Measurements from ENCODE around the gene TRUB1. TPM values are rescaled to one million over a fixed set of nuclear protein-coding genes. Genes with fewer than 3 reads are reported as not detected.
"Not testable (repeated sequence)": the region's sequence is repeated elsewhere in the genome, so short reads cannot be mapped to it uniquely, and the experiment has no call there.

TRUB1 gene
- 26.6 and 31.0 TPM in 2 replicates for total RNA-seq

DNA sequence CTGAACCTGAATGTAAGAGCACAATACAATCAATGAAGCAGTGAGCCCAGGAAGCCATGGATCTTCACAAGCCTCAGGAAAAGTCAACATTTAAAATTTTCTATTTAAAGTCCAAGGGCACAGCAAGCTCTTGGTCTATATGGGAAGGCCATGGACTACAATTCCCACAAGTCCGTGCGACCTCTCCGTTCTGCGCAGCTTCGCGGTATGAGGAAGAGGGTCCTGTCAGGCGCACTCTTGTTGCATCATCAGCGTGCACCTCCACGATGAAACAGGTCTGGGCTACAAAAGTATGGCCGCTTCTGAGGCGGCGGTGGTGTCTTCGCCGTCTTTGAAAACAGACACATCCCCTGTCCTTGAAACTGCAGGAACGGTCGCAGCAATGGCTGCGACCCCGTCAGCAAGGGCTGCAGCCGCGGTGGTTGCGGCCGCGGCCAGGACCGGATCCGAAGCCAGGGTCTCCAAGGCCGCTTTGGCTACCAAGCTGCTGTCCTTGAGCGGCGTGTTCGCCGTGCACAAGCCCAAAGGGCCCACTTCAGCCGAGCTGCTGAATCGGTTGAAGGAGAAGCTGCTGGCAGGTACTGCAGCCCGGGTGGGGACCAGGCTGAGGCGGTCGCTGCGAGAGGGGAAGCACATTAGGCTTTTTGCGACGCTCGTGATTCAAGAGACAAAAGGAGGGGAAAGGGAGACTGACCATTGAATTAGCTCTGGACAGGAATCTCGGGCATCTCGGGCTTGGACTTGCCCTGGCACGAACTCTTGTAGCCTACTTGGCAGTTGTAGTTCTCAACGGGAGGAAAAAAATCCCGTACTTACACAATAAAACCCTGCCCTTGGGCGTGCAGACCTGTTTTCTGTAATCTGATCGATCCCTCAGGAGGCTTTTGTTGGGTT is at the start of gene TRUB1:
TSS of gene TRUB1 (plus strand) at position 234 of the 894 bp plus-strand sequence. CDS start at position 293, 59 bp downstream.
- Histone ChIP-seq H3K4me3 (ENCODE audit: low read depth, low read length) (peak within 1 kb of the TSS; percentile 73), H3K27me3 (ENCODE audit: control insufficient read depth, insufficient read depth, low read length) (no peaks in the 10 kb centered on the region), H3K36me3 (ENCODE audit: control insufficient read depth, insufficient read depth, low read length) (peaks cover 2% of the 10 kb centered on the region)
- FAIRE-seq (peak; percentile 64), DNase-seq (ENCODE audit: low read depth) (peak; percentile 95)
- TF ChIP-seq CTCF (IDR thresholded peaks at IDR 0.05; ENCODE audit: insufficient read depth, low read length, severe bottlenecking): no peak

DNA sequence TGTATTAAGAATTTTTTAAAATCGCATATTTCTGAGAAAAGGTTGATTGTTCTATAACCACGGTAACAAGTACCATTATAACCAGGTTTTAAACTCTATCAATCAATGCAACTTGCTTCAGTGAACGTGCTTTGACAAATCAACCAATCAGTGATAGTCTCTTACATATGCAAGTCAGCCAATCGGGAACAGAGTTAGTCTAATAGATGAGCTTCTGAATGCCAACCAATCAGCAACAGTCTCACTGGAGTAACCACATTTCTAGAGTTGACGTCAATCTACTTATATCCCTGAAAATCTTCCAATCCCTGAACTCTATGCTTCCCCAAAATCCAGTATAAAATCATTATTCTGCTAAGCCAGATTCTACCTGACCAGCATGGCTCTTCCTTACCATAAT is 44.7 kb upstream of the TRUB1 start:
- H3K27me3 ChIP-seq (ENCODE audit: control insufficient read depth, insufficient read depth, low read length): no peaks in the 10 kb centered on the region
- DNase-seq (ENCODE audit: low read depth) (no peak), FAIRE-seq (no peak)
- H3K36me3 ChIP-seq (ENCODE audit: control insufficient read depth, insufficient read depth, low read length): no peaks in the 10 kb centered on the region
- TF ChIP-seq CTCF (IDR thresholded peaks at IDR 0.05; ENCODE audit: insufficient read depth, low read length, severe bottlenecking): no peak
- H3K4me3 ChIP-seq (ENCODE audit: low read depth, low read length): no peak overlapping the region

DNA sequence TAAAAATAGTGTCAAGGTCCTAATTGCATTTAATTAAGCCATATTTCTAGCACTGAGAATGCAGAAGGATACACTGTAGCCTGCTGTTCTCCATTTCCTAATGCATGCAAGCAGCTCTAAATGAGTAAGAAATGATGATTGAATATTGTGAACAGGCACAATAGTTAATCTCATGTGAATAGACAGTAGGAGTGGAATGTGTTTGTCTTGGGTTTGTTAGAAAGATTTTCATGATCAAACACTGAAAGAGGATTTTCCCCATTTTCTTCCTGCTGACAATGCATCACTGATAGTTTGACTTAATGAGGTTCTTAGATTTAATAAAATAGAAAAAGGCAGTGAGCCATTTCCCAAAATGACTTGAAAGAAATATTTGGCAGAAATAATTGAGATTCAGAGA is 43.1 kb upstream of the TRUB1 start:
- no peaks in the 10 kb centered on the region for H3K36me3 ChIP-seq (ENCODE audit: control insufficient read depth, insufficient read depth, low read length)
- no peak overlapping the region for H3K4me3 ChIP-seq (ENCODE audit: low read depth, low read length)
- no peak for TF ChIP-seq CTCF (IDR thresholded peaks at IDR 0.05; ENCODE audit: insufficient read depth, low read length, severe bottlenecking)
- H3K27me3 ChIP-seq (ENCODE audit: control insufficient read depth, insufficient read depth, low read length): no peaks in the 10 kb centered on the region
- DNase-seq (ENCODE audit: low read depth) (no peak), FAIRE-seq (no peak)

DNA sequence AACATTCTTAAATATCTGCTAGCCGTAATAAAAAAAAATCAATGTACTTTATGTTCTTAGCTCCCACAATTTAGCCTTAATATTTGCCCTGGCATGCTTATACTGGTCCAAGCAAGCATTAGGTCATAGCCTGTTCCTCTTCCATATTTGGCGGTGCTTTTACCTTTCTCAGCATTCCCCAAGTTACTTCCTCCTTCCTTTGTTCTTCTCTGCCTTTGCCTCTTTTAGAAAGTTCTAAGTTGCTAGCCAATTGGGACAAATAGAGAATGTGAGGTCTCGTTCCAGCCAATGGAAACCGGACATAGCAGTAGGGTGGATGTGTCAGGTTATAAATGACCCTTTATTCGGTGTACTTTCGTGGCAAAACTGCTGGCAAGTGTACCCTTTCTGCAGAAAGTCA is 41.0 kb upstream of the TRUB1 start:
- not testable (repeated sequence) for H3K27me3 ChIP-seq (ENCODE audit: control insufficient read depth, insufficient read depth, low read length); H3K4me3 ChIP-seq (ENCODE audit: low read depth, low read length); FAIRE-seq; H3K36me3 ChIP-seq (ENCODE audit: control insufficient read depth, insufficient read depth, low read length)
- peak; percentile 63 for DNase-seq (ENCODE audit: low read depth)

DNA sequence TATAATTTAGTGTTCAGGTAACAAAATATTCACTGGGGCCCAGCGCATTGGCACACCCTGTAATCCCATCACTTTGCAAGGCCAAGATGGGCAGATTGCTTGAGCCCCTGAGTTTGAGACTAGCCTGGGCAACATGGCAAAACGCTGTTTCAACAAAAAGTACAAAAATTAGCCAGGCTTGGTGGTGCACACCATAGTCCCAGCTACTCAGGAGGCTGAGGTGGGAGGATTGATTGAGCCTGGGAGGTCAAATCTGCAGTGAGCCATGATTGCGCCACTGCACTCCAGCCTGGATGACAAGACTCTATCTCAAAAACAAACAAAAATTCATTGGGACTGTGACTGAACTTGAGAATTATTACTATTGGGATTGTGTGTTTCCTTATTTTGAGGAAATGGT is 40.4 kb upstream of the TRUB1 start:
- FAIRE-seq (no peak), DNase-seq (ENCODE audit: low read depth) (no peak)
- H3K36me3 ChIP-seq (ENCODE audit: control insufficient read depth, insufficient read depth, low read length): no peaks in the 10 kb centered on the region
- H3K27me3 ChIP-seq (ENCODE audit: control insufficient read depth, insufficient read depth, low read length): no peaks in the 10 kb centered on the region
- no peak for TF ChIP-seq CTCF (IDR thresholded peaks at IDR 0.05; ENCODE audit: insufficient read depth, low read length, severe bottlenecking)
- H3K4me3 ChIP-seq (ENCODE audit: low read depth, low read length): no peak overlapping the region

DNA sequence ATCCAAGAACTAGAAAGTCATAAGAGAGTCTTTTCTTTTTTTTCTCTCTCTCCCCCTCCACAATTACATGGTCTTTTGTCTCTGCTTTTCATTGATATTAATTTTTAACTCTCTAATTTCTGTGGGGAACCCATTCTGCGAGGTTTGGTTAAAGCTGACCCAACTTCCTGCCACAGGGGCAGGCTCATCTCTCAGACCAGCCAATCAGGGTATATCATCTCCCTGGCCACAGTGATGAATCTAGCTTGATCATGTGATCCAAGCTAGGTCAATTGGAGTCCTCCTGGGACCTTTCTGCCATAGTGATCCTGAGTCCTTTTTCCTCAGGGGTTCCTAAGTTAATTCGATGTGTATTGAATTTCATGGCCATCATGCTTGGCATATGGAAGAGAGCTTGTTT is 38.0 kb upstream of the TRUB1 start:
- TF ChIP-seq CTCF (IDR thresholded peaks at IDR 0.05; ENCODE audit: insufficient read depth, low read length, severe bottlenecking): no peak
- no peaks in the 10 kb centered on the region for H3K27me3 ChIP-seq (ENCODE audit: control insufficient read depth, insufficient read depth, low read length)
- no peaks in the 10 kb centered on the region for H3K36me3 ChIP-seq (ENCODE audit: control insufficient read depth, insufficient read depth, low read length)
- H3K4me3 ChIP-seq (ENCODE audit: low read depth, low read length): no peak overlapping the region
- FAIRE-seq (no peak), DNase-seq (ENCODE audit: low read depth) (no peak)
